Smooth muscle cell (in vitro differentiated cells): ENCODE measurements around the gene RGL3. TPM values are rescaled to one million over a fixed set of nuclear protein-coding genes. Genes with fewer than 3 reads are reported as not detected.
"Not testable (repeated sequence)": the region's sequence is repeated elsewhere in the genome, so short reads cannot be mapped to it uniquely, and the experiment has no call there.

Experiments
- DNase-seq: peaks from one replicate; lab custom pipeline; 2025; ENCODE audit not compliant: unreplicated experiment; lab: John Stamatoyannopoulos, UW
- H2AFZ ChIP-seq: fragments of 200-600 bp; sonication (generic); 2 replicates; pipeline ENCODE4 v1.6.0; 2016; ENCODE audit warnings: antibody characterized with exemption, low read depth, mild to moderate bottlenecking
- H3F3A ChIP-seq: fragments of 200-600 bp; sonication (generic); 2 replicates; pipeline ENCODE4 v1.6.0; 2017; ENCODE audit warnings: antibody characterized with exemption, low read depth
- H3K27ac ChIP-seq: fragments of 200-600 bp; sonication (generic); 2 replicates; pipeline ENCODE4 v1.5.1; 2016; ENCODE audit warnings: low read depth, mild to moderate bottlenecking
- H3K27me3 ChIP-seq: fragments of 200-600 bp; sonication (generic); 2 replicates; pipeline ENCODE4 v1.6.1; 2016; ENCODE audit warnings: low read depth, mild to moderate bottlenecking
- H3K36me3 ChIP-seq: fragments of 200-600 bp; sonication (generic); 2 replicates; pipeline ENCODE4 v1.5.1; 2016; ENCODE audit warnings: low read depth
- H3K4me1 ChIP-seq: fragments of 200-600 bp; sonication (generic); 2 replicates; pipeline ENCODE4 v1.5.1; 2016; ENCODE audit warnings: low read depth
- H3K4me2 ChIP-seq: fragments of 200-600 bp; sonication (generic); 2 replicates; pipeline ENCODE4 v1.6.0; 2016; ENCODE audit warnings: mild to moderate bottlenecking
- H3K4me3 ChIP-seq: fragments of 200-600 bp; sonication (generic); 2 replicates; pipeline ENCODE4 v1.5.1; 2016; ENCODE audit warnings: mild to moderate bottlenecking
- H3K79me2 ChIP-seq: fragments of 200-600 bp; sonication (generic); 2 replicates; pipeline ENCODE4 v1.6.0; 2016; ENCODE audit warnings: low read depth, mild to moderate bottlenecking
- H3K9ac ChIP-seq: fragments of 200-600 bp; sonication (generic); 2 replicates; pipeline ENCODE4 v1.6.0; 2016; ENCODE audit warnings: low read depth
- H3K9me3 ChIP-seq: fragments of 200-600 bp; sonication (generic); replicated peaks from 2 replicates; pipeline ENCODE4 v1.5.1; 2016; ENCODE audit warnings: low read depth
- H4K20me1 ChIP-seq: fragments of 200-600 bp; sonication (generic); 2 replicates; pipeline ENCODE4 v1.6.0; 2016; ENCODE audit warnings: low read depth
- CTCF ChIP-seq: fragments of 200-600 bp; sonication (generic); IDR thresholded peaks from 2 replicates; pipeline ENCODE4 v1.5.1; 2017; ENCODE audit warnings: borderline replicate concordance, mild to moderate bottlenecking, antibody characterized with exemption; ENCODE audit not compliant: insufficient read depth, poor library complexity, severe bottlenecking
- WGBS: methylation state at CpG from one replicate; pipeline ENCODE4 v1.1.7; 2016; ENCODE audit warnings: low lambda C conversion rate; 5-methylcytosine and 5-hydroxymethylcytosine counted together
- polyA plus RNA-seq: library from polyadenylated mRNA; unstranded; fragments of >200 nt; fragmentation: Nextera tagmentation; extraction: Ambion mirVana; gene quantifications from 2 replicates; pipeline ENCODE4 v1.2.1, GENCODE V29; 2016
- total RNA-seq: library from RNA; depleted of rRNA; stranded (reverse); fragments of >200 nt; gene quantifications from 2 replicates; pipeline ENCODE4 v1.2.3, GENCODE V29; 2014

The RGL3 gene
- total and polyA plus RNA-seq, 2 experiments from 2014 or later, result 5.5 to 6.6 TPM

- H3K79me2 ChIP-seq, result no peaks in the 10 kb centered on the region
- H3K27me3 ChIP-seq, result peaks cover 9% of the 10 kb centered on the region
- H4K20me1 ChIP-seq, result no peaks in the 10 kb centered on the region
- H3K4me3 ChIP-seq, result no peak overlapping the region
- H3K4me2 ChIP-seq, result no peak overlapping the region
- peaks cover 4% of the 10 kb centered on the region for H3K4me1 ChIP-seq
- DNase-seq, result no peak
- 100% methylated on average over 2 of the region's 2 CpGs for WGBS
- H3K36me3 ChIP-seq, result no peaks in the 10 kb centered on the region
- no peak for TF ChIP-seq CTCF
- no peak overlapping the region for H2AFZ ChIP-seq
- H3K27ac ChIP-seq, result no peak overlapping the region
- no peak overlapping the region for H3K9ac ChIP-seq
- H3K9me3 ChIP-seq, result no peaks in the 10 kb centered on the region
- no peaks in the 10 kb centered on the region for H3F3A ChIP-seq
Observed at GRCh38 chr19:11414544-11414943, 4.6 kb downstream of the RGL3 start.

- Histone ChIP-seq H3K9me3 (no peaks in the 10 kb centered on the region), H3K9ac (no peak overlapping the region), H4K20me1 (no peaks in the 10 kb centered on the region), H3F3A (no peaks in the 10 kb centered on the region), H2AFZ (no peak overlapping the region), H3K27me3 (no peaks in the 10 kb centered on the region), H3K4me3 (no peak overlapping the region), H3K27ac (no peak overlapping the region), H3K79me2 (no peaks in the 10 kb centered on the region), H3K4me1 (no peaks in the 10 kb centered on the region), H3K36me3 (no peaks in the 10 kb centered on the region), H3K4me2 (no peak overlapping the region)
- 48% methylated on average over 8 of the region's 8 CpGs for WGBS
- no peak for DNase-seq
- no peak for TF ChIP-seq CTCF
Observed at GRCh38 chr19:11410682-11411081, 8.4 kb downstream of the RGL3 start.

- Histone ChIP-seq H4K20me1 (no peaks in the 10 kb centered on the region), H2AFZ (no peak overlapping the region), H3F3A (no peaks in the 10 kb centered on the region), H3K27ac (no peak overlapping the region), H3K9me3 (no peaks in the 10 kb centered on the region), H3K4me1 (no peaks in the 10 kb centered on the region), H3K4me2 (no peak overlapping the region), H3K27me3 (no peaks in the 10 kb centered on the region), H3K36me3 (no peaks in the 10 kb centered on the region), H3K79me2 (no peaks in the 10 kb centered on the region), H3K4me3 (no peak overlapping the region), H3K9ac (no peak overlapping the region)
- DNase-seq, result no peak
- TF ChIP-seq CTCF, result no peak
- 97% methylated on average over 4 of the region's 4 CpGs for WGBS
Observed at GRCh38 chr19:11408591-11408990, 10.5 kb downstream of the RGL3 start.

GRCh38 chr19:11406703-11407236 is 12.3 kb downstream of the RGL3 start:
- H3K9me3 ChIP-seq, H3K4me2 ChIP-seq, H3K4me1 ChIP-seq, H3K27me3 ChIP-seq, H4K20me1 ChIP-seq, H3K4me3 ChIP-seq, DNase-seq, H3K27ac ChIP-seq, H3F3A ChIP-seq, H3K9ac ChIP-seq, H2AFZ ChIP-seq, H3K79me2 ChIP-seq, H3K36me3 ChIP-seq: not testable (repeated sequence)
- 95% methylated on average over 12 of the region's 12 CpGs for WGBS
